ENCODE results near the gene DCTD.

- no peak for TF ChIP-seq POLR2A (IDR thresholded peaks at IDR 0.05)
- no peak for TF ChIP-seq POLR2AphosphoS5 (IDR thresholded peaks at IDR 0.05)
- TF ChIP-seq, protein P1, sequence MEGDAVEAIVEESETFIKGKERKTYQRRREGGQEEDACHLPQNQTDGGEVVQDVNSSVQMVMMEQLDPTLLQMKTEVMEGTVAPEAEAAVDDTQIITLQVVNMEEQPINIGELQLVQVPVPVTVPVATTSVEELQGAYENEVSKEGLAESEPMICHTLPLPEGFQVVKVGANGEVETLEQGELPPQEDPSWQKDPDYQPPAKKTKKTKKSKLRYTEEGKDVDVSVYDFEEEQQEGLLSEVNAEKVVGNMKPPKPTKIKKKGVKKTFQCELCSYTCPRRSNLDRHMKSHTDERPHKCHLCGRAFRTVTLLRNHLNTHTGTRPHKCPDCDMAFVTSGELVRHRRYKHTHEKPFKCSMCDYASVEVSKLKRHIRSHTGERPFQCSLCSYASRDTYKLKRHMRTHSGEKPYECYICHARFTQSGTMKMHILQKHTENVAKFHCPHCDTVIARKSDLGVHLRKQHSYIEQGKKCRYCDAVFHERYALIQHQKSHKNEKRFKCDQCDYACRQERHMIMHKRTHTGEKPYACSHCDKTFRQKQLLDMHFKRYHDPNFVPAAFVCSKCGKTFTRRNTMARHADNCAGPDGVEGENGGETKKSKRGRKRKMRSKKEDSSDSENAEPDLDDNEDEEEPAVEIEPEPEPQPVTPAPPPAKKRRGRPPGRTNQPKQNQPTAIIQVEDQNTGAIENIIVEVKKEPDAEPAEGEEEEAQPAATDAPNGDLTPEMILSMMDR (IDR thresholded peaks at IDR 0.05 in 8 of 11, conservative IDR thresholded peaks at IDR 0.05 in 3 of 11): no peak
These were observed 69.4 kb downstream of the DCTD start for GRCh38 chr4:182847576-182848450.
